Spleen (tissue), 11 donors: ENCODE data around the gene KIF18B. TPM values are rescaled to one million over a fixed set of nuclear protein-coding genes. Genes with fewer than 3 reads are reported as not detected.

Experiments
- DNase-seq: peaks from one replicate; pipeline ENCODE4 v3.0.0-alpha.2; 2020
- H3K27ac ChIP-seq, 8 donors: fragments of 200-600 bp; sonication (generic) in 7 of 8; 1 replicate in 4 of 8; 2 replicates in 4 of 8; pipeline versions ENCODE4 v1.5.0 to v1.8.0; 2016 to 2021; ENCODE audit warnings: inconsistent platforms in 4 of 8, mild to moderate bottlenecking in 4 of 8, moderate library complexity in 1 of 8
- H3K27me3 ChIP-seq, 7 donors: fragments of 200-600 bp; sonication (generic) in 6 of 7; replicated peaks in 1 of 7; 1 replicate in 4 of 7; 2 replicates in 3 of 7; pipeline versions ENCODE4 v1.5.0 to v1.8.0; 2016 to 2021; ENCODE audit warnings: inconsistent platforms in 3 of 7, mild to moderate bottlenecking in 1 of 7
- H3K36me3 ChIP-seq, 6 donors: fragments of 200-600 bp; sonication (generic) in 5 of 6; 1 replicate in 4 of 6; 2 replicates in 2 of 6; pipeline versions ENCODE4 v1.5.0 to v1.8.0; 2016 to 2021; ENCODE audit warnings: inconsistent platforms in 2 of 6
- H3K4me1 ChIP-seq, 6 donors: fragments of 200-600 bp; sonication (generic) in 5 of 6; 1 replicate in 3 of 6; 2 replicates in 3 of 6; pipeline versions ENCODE4 v1.5.0 to v1.8.0; 2016 to 2021; ENCODE audit warnings: inconsistent platforms in 3 of 6
- H3K4me3 ChIP-seq, 8 donors: fragments of 200-600 bp; sonication (generic) in 7 of 8; 1 replicate in 4 of 8; 2 replicates in 4 of 8; pipeline versions ENCODE4 v1.5.0 to v1.8.0; 2016 to 2021; ENCODE audit warnings: inconsistent platforms in 4 of 8, mild to moderate bottlenecking in 4 of 8, moderate library complexity in 2 of 8
- H3K9me3 ChIP-seq, 8 donors: fragments of 200-600 bp; sonication (generic) in 7 of 8; 1 replicate in 4 of 8; 2 replicates in 4 of 8; pipeline versions ENCODE4 v1.5.0 to v1.8.0; 2016 to 2021; ENCODE audit warnings: inconsistent platforms in 4 of 8
- POLR2A ChIP-seq, 3 donors: fragments of 450-650 bp; IDR thresholded peaks; one replicate each; pipeline ENCODE4 v1.5.1; 2017; ENCODE audit warnings: antibody characterized with exemption in 3 of 3, mild to moderate bottlenecking in 1 of 3
- POLR2AphosphoS5 ChIP-seq, 3 donors: sonication (generic); formaldehyde crosslinking; IDR thresholded peaks; one replicate each; pipeline ENCODE4 v1.5.1; 2017; ENCODE audit warnings: antibody characterized with exemption in 3 of 3
- WGBS, 5 donors: extraction: QIAGEN DNeasy Blood & Tissue Kit in 3 of 5; methylation state at CpG; one replicate each; pipeline versions ENCODE4 v1.1.5 to v1.1.7; 2013 to 2018; 5-methylcytosine and 5-hydroxymethylcytosine counted together
- intact Hi-C: fragments of 100-400 bp; cut with DNase I; formaldehyde crosslinking; loops from one replicate; pipeline ENCODE4 v1.15.0; 2023; ENCODE audit warnings: low total_unique reads
- polyA plus RNA-seq, 3 donors: library from polyadenylated mRNA; stranded (reverse); fragments of 200-250 nt; gene quantifications; one replicate each; pipeline ENCODE4 v1.2.1, GENCODE V29; 2013
- total RNA-seq, 7 donors: library from RNA; depleted of rRNA in 3 of 7; stranded (reverse); fragments of >200 nt in 3 of 7; fragmentation: NEBNext Ultra II Directional in 4 of 7; extraction: Animal tissue kit (Norgen Biotek cat#: 25700) in 4 of 7; gene quantifications; one replicate each; pipeline versions ENCODE4 v1.1.0 to v1.2.1, GENCODE V29; 2016 to 2021
- TF ChIP-seq, protein P1 (sequence below), 11 experiments: fragments of 200-600 bp in 7 of 11; fragments of 450-650 bp in 4 of 11; sonication (generic) in 4 of 11; IDR thresholded peaks in 8 of 11; conservative IDR thresholded peaks in 3 of 11; 1 replicate in 7 of 11; 2 replicates in 4 of 11; pipeline versions ENCODE4 v1.4.0 to v1.8.0; 2016 to 2021; ENCODE audit warnings: antibody characterized with exemption in 11 of 11, inconsistent platforms in 4 of 11, mild to moderate bottlenecking in 1 of 11
- donor health status: healthy with polysubstance abuse.
- donor health status: DM: no; HTN: no; CAD: no; lungs with moderate emphysema.
- donor health status: DM: no; HTN: no; CAD: no.
- donor health status: Bipolar disorder and iron deficiency.
- donor health status: healthy.
- donor health status: DM: no; HTN: no; CAD: no.
- donor health status: DM: yes; HTN: yes; CAD: no.

The KIF18B gene
- total and polyA plus RNA-seq, 10 donors, result 0.26 to 5.8 (median 1.9) TPM

DNA sequence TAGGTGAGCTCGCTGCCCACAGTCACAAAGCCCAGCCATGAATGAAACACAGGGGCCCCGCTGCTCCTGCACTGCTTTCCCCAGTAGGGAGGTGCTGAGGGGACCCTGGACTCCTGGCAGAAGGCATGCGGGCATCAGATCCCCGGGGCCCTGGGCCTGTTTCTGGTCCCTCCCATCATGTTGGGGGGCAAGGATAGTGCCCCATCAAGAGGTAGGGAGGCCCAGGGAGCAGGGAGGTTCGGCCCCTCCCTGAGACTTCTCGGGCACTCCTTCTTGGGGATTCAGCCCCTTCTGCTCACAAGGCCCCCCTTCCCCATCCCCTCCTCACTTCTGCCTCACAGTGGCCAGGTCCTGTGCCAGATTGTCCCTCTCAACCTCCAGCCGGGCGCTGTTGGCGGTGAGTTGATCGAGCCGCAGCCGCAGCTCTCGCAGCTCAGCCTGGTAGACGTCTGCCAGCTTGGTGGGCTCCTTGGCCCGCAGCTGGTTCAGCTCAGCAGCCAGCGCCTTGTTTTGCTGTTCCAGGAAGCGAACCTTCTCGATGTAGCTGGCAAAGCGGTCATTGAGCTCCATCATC is 32.8 kb downstream of the KIF18B start:
- no peak overlapping the region for H3K27ac ChIP-seq
- no peaks in the 10 kb centered on the region for H3K36me3 ChIP-seq
- DNase-seq, result peak; percentile 51
- 86 to 94% (median 88%) methylated on average over 13 to 19 of the region's 19 CpGs for WGBS, 5 donors
- no peaks in the 10 kb centered on the region for H3K9me3 ChIP-seq
- TF ChIP-seq POLR2AphosphoS5 (IDR thresholded peaks at IDR 0.05) (no peak), POLR2A (IDR thresholded peaks at IDR 0.05) (no peak)
- TF ChIP-seq, protein P1, sequence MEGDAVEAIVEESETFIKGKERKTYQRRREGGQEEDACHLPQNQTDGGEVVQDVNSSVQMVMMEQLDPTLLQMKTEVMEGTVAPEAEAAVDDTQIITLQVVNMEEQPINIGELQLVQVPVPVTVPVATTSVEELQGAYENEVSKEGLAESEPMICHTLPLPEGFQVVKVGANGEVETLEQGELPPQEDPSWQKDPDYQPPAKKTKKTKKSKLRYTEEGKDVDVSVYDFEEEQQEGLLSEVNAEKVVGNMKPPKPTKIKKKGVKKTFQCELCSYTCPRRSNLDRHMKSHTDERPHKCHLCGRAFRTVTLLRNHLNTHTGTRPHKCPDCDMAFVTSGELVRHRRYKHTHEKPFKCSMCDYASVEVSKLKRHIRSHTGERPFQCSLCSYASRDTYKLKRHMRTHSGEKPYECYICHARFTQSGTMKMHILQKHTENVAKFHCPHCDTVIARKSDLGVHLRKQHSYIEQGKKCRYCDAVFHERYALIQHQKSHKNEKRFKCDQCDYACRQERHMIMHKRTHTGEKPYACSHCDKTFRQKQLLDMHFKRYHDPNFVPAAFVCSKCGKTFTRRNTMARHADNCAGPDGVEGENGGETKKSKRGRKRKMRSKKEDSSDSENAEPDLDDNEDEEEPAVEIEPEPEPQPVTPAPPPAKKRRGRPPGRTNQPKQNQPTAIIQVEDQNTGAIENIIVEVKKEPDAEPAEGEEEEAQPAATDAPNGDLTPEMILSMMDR (IDR thresholded peaks at IDR 0.05 in 8 of 11, conservative IDR thresholded peaks at IDR 0.05 in 3 of 11), result no peak
- peaks cover 0 to 57% (median 10%) of the 10 kb centered on the region in 7 donors for H3K27me3 ChIP-seq
- H3K4me3 ChIP-seq, result no peak overlapping the region
- peaks cover 0 to 47% (median 22%) of the 10 kb centered on the region in 6 donors for H3K4me1 ChIP-seq
- intact Hi-C loops, result no loop called here

DNA sequence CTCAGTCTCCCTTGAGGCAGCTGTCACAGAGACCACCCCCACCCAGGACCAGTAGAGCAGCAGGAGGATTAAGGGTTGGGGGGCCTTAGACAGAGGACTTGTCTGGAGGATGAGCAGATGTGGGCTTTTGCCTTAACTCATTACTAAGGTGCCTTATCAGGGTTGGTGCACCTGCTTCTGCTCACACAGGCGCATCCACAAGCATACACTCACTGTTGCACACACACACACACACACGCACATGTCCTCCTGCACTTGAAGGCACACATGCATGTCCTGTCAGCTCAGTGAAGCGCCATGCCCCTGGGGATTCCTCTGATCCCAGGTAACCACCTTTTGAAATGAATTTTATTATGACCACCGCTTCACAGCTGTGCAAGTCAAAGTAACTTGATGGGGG is 33.4 kb downstream of the KIF18B start:
- no peak for TF ChIP-seq POLR2AphosphoS5 (IDR thresholded peaks at IDR 0.05)
- TF ChIP-seq, protein P1 (IDR thresholded peaks at IDR 0.05 in 8 of 11, conservative IDR thresholded peaks at IDR 0.05 in 3 of 11), result no peak
- no peak for TF ChIP-seq POLR2A (IDR thresholded peaks at IDR 0.05)
- Histone ChIP-seq H3K36me3 (no peaks in the 10 kb centered on the region), H3K9me3 (no peaks in the 10 kb centered on the region), H3K27ac (no peak overlapping the region), H3K4me1 (peaks cover 0 to 45% (median 22%) of the 10 kb centered on the region in 6 donors), H3K4me3 (no peak overlapping the region), H3K27me3 (peaks cover 0 to 60% (median 10%) of the 10 kb centered on the region in 7 donors)
- peak; percentile 41 for DNase-seq
- intact Hi-C loops, result no loop called here
- WGBS, 5 donors, result 62 to 87% (median 79%) methylated on average over 3 to 4 of the region's 4 CpGs

DNA sequence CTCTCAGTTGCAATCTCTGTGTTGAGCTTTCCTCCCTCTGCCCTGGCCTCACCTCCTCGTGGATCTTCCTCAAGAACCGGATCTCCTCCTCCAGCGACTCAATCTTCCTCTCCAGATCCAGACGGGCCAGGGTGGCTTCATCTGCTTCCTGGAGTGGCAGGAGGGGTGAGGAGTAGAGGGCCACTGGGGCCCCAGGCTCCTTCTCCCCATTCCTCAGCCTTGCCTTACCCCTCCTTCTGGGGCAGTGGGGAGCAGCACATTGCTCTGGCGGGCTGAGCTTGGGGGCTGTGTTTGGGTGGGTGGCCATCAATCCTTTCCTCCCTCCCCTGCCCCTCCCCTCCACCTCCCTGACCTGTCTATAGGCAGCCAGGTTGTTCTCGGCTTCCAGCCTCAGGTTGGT is 33.9 kb downstream of the KIF18B start:
- WGBS, 5 donors, result 41 to 53% (median 45%) methylated on average over 6 of the region's 6 CpGs
- H3K9me3 ChIP-seq, result no peaks in the 10 kb centered on the region
- DNase-seq, result peak; percentile 29
- no peak for TF ChIP-seq POLR2AphosphoS5 (IDR thresholded peaks at IDR 0.05)
- TF ChIP-seq, protein P1 (IDR thresholded peaks at IDR 0.05 in 8 of 11, conservative IDR thresholded peaks at IDR 0.05 in 3 of 11), result no peak
- TF ChIP-seq POLR2A (IDR thresholded peaks at IDR 0.05), result no peak
- H3K27me3 ChIP-seq, result peaks cover 0 to 60% (median 10%) of the 10 kb centered on the region in 7 donors
- intact Hi-C loops, result no loop called here
- H3K4me1 ChIP-seq, result peaks cover 0 to 45% (median 22%) of the 10 kb centered on the region in 6 donors
- H3K27ac ChIP-seq, result no peak overlapping the region
- H3K4me3 ChIP-seq, result no peak overlapping the region
- H3K36me3 ChIP-seq, result no peaks in the 10 kb centered on the region

DNA sequence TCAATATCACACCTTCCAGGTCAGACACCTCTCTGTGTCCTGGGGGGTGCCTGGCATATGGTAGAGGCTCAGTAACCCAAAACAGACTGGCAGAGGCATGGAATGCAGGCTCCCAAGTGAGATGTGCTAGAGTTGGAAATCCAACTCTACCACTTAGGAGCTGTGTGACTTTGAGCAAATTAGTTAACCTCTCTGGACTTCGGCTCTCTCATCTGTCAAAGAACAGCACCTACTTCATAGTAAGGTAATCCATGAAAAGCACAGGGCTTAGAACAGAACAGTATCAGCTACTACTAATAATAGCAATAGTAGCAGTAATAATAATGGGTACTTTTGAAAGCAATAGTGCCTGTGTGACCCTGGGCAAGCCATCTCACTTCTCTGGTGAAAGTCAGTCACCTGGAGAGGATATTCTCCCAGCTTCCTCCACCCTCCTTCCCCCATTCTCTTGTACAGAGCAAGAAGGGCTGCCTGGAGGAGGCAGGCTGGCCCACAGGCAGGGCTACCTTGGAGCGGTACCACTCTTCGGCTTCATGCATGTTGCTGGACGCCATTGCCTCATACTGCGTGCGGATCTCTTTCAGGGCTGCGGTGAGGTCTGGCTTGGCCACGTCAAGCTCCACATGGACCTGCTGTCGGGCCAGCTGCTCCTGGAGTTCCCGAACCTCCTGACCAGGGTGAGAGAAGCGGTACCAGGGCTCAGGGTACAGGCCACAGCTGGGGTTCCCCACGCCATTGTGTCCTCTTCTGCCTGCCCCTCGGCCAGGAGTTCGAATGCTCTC is 34.6 kb downstream of the KIF18B start:
- Histone ChIP-seq H3K9me3 (no peaks in the 10 kb centered on the region), H3K4me3 (no peak overlapping the region), H3K36me3 (no peaks in the 10 kb centered on the region), H3K27me3 (peaks cover 0 to 60% (median 10%) of the 10 kb centered on the region in 7 donors), H3K27ac (no peak overlapping the region), H3K4me1 (peaks cover 0 to 45% (median 22%) of the 10 kb centered on the region in 6 donors)
- intact Hi-C loops, result no loop called here
- WGBS, 5 donors, result 82 to 89% (median 84%) methylated on average over 14 of the region's 14 CpGs
- DNase-seq, result peak; percentile 51
- no peak for TF ChIP-seq POLR2AphosphoS5 (IDR thresholded peaks at IDR 0.05)
